ENCODE measurements around the gene RTN4RL1. TPM values are rescaled to one million over a fixed set of nuclear protein-coding genes. Genes with fewer than 3 reads are reported as not detected.
A peak's percentile ranks its signal among the peaks of the same experiment; 100 is the strongest.
"Not testable (repeated sequence)": the region's sequence is repeated elsewhere in the genome, so short reads cannot be mapped to it uniquely, and the experiment has no call there.

The RTN4RL1 gene
- total and polyA plus RNA-seq, 11 donors = 1.7 to 4.9 (median 2.7) TPM

DNA sequence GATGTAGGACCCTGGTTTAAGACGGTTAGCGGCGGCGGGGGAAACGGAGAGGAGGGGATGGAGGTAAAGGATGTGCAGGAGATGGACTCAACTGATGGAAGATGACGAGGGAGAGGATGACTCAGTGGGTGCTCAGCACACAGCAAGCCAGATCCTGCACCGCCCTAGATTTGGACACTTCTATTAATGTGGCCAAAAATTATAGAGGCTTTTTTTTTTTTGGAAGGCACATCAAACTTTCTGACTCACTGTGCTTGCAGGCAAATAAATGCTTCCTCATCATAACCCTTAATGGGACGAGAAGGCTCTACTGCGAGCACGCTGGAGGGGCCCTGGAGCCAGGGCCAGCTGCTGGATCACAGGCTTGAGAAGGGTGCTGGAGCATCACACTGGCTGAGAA is 36.0 kb downstream of the RTN4RL1 start:
- DNase-seq (no peak), ATAC-seq (peak in 3 of 4 donors; percentile 32 to 69 (median 61))
- peaks cover 0 to 22% (median 0%) of the 10 kb centered on the region in 12 donors for H3K4me1 ChIP-seq
- no peaks in the 10 kb centered on the region for H3K9me3 ChIP-seq
- 82 to 90% (median 86%) methylated on average over 10 of the region's 10 CpGs for WGBS, 4 donors
- H3K36me3 ChIP-seq = no peaks in the 10 kb centered on the region
- no peak overlapping the region for H3K27ac ChIP-seq
- TF ChIP-seq, protein P1, sequence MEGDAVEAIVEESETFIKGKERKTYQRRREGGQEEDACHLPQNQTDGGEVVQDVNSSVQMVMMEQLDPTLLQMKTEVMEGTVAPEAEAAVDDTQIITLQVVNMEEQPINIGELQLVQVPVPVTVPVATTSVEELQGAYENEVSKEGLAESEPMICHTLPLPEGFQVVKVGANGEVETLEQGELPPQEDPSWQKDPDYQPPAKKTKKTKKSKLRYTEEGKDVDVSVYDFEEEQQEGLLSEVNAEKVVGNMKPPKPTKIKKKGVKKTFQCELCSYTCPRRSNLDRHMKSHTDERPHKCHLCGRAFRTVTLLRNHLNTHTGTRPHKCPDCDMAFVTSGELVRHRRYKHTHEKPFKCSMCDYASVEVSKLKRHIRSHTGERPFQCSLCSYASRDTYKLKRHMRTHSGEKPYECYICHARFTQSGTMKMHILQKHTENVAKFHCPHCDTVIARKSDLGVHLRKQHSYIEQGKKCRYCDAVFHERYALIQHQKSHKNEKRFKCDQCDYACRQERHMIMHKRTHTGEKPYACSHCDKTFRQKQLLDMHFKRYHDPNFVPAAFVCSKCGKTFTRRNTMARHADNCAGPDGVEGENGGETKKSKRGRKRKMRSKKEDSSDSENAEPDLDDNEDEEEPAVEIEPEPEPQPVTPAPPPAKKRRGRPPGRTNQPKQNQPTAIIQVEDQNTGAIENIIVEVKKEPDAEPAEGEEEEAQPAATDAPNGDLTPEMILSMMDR (IDR thresholded peaks at IDR 0.05) = no peak
- TF ChIP-seq POLR2A (IDR thresholded peaks at IDR 0.05) = no peak
- intact Hi-C loops (cut with DNase I) = no loop called here
- no peak overlapping the region for H3K4me3 ChIP-seq
- no peaks in the 10 kb centered on the region for H3K27me3 ChIP-seq

DNA sequence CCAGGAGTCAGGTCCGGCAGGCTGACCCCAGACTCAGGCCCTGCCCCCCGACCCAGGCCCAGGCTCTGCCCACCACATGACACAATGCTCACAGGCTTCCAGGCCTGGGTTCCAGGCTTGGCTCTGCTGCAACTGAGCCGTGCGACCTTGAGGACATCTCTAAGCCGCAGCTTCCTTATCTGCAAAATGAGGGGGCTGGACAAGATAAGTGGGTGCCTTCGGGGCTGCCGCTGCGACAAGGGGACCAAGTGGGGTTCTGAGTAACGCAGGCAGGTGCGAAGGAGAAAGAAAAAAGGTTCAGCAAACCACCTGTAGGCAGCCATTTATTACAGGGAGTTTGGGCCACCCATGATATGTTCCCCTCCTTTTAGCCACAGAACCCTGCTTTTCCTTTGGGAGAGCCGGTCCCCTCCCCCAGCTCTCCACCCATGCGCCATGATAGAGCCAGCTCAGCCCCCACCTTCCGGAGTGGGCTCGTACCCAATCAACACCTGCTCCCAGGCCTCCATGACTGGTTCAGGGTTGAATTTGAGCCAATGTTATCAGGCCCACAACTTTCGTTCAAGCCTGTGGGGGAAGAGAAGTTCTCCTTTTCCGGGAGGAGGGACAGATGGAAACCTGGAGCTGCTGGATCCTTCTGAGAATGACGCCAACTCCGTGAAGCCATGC is 38.2 kb downstream of the RTN4RL1 start:
- H3K27ac ChIP-seq = no peak overlapping the region
- no peak overlapping the region for H3K4me3 ChIP-seq
- ATAC-seq (no peak), DNase-seq (no peak)
- no peaks in the 10 kb centered on the region for H3K36me3 ChIP-seq
- peaks cover 0 to 12% (median 0%) of the 10 kb centered on the region in 12 donors for H3K4me1 ChIP-seq
- no peaks in the 10 kb centered on the region for H3K9me3 ChIP-seq
- 54 to 62% (median 59%) methylated on average over 18 of the region's 18 CpGs for WGBS, 4 donors
- intact Hi-C loops (cut with DNase I) = no loop called here
- TF ChIP-seq, protein P1 (IDR thresholded peaks at IDR 0.05) = no peak
- no peak for TF ChIP-seq POLR2A (IDR thresholded peaks at IDR 0.05)
- no peaks in the 10 kb centered on the region for H3K27me3 ChIP-seq

DNA sequence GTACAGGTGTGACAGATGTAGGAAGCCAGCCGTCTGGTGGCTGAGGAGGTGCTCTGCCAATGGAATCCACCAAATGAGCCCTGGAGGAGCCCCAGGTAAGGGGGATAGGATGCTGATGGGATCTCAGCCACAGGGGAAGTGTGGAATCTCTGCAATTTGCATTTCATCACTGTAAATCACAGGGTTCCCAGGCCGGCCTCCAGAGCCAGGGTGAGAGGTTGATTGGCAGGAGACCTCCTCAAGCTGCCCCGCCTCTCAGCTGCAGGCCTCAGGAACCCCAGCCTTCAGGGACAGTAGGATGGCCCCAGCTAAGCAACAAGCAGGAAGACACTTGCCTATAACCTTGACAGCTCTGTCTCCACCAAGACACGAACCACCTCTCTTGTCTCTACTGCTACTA is 39.4 kb downstream of the RTN4RL1 start:
- intact Hi-C loops (cut with DNase I) = no loop called here
- Histone ChIP-seq H3K27ac (no peak overlapping the region), H3K36me3 (no peaks in the 10 kb centered on the region), H3K9me3 (no peaks in the 10 kb centered on the region), H3K4me1 (peaks cover 0 to 11% (median 0%) of the 10 kb centered on the region in 12 donors), H3K4me3 (no peak overlapping the region), H3K27me3 (no peaks in the 10 kb centered on the region)
- no peak for TF ChIP-seq POLR2A (IDR thresholded peaks at IDR 0.05)
- TF ChIP-seq, protein P1 (IDR thresholded peaks at IDR 0.05) = no peak
- WGBS, 4 donors = 85 to 92% (median 88%) methylated on average over 4 of the region's 4 CpGs
- no peak for DNase-seq
- no peak for ATAC-seq

DNA sequence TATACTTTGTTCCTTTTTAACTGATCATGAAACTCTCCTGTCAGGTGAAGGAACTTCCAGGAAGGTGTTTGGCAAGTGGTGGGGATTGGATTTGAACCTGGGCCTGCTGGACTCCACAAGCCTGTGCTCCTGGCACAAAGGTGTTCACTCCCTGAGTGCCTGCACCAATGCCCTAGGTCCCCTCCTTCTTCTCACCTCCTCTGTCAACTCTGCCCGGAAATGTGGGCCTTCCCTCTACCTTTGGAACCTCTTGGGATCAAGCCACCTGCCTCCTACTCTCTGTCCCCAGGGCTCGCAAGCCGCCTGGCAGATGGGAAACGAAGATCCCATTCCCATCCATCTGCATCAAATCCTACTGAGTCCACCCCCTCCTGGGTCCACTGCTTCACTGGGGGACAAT is 40.0 kb downstream of the RTN4RL1 start:
- 94 to 98% (median 95%) methylated on average over 4 of the region's 4 CpGs for WGBS, 4 donors
- ATAC-seq (no peak), DNase-seq (no peak)
- Histone ChIP-seq H3K9me3 (no peaks in the 10 kb centered on the region), H3K27me3 (no peaks in the 10 kb centered on the region), H3K4me3 (no peak overlapping the region), H3K36me3 (no peaks in the 10 kb centered on the region), H3K27ac (no peak overlapping the region), H3K4me1 (peaks cover 0 to 11% (median 0%) of the 10 kb centered on the region in 12 donors)
- TF ChIP-seq, protein P1 (IDR thresholded peaks at IDR 0.05) = no peak
- TF ChIP-seq POLR2A (IDR thresholded peaks at IDR 0.05) = no peak
- intact Hi-C loops (cut with DNase I) = no loop called here

DNA sequence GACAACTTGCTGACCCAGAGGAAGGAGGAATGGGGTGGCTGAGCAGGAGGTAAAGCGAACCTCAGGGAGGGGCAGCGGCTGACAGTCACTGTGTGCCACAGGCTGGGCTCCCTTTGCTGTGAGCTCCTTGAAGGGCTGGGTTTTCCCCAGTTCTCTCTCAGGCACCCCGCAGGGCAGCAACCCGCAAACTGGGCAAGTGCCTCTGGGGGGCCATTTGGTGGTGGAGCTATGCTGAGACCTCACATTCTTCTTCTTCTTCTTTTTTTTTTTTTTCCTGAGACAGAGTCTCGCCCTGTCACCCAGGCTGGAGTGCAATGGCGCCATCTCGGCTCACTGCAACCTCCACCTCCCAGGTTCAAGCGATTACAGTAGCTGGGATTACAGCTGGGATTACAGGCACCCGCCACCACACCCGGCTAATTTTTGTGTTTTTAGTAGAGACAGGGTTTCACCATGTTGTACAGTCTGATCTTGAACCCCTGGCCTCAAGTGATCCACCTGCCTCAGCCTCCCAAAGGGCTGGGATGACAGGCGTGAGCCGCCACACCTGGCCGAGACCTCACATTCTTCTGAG is 42.3 kb downstream of the RTN4RL1 start:
- H3K9me3 ChIP-seq; H3K27me3 ChIP-seq; H3K27ac ChIP-seq; ATAC-seq; H3K36me3 ChIP-seq; DNase-seq; intact Hi-C loops (cut with DNase I); H3K4me3 ChIP-seq: not testable (repeated sequence)
- 87 to 93% (median 87%) methylated on average over 13 of the region's 13 CpGs for WGBS, 4 donors
- H3K4me1 ChIP-seq = peaks cover 0 to 16% (median 0%) of the 10 kb centered on the region in 12 donors

All from heart left ventricle (tissue), 16 donors.